Karpas-422 (cell line): ENCODE measurements around the gene LCNL1. TPM values are rescaled to one million over a fixed set of nuclear protein-coding genes. Genes with fewer than 3 reads are reported as not detected.

Experiments
- DNase-seq: peaks from one replicate; pipeline ENCODE4 v3.0.0-alpha.2; 2015
- H2AFZ ChIP-seq: fragments of 200-600 bp; sonication (generic); 2 replicates; pipeline ENCODE4 v1.6.1; 2014; ENCODE audit warnings: antibody characterized with exemption, low read length, mixed read lengths
- H3K27ac ChIP-seq: fragments of 200-600 bp; sonication (generic); 2 replicates; pipeline ENCODE4 v1.5.1; 2014; ENCODE audit warnings: mild to moderate bottlenecking, low read length, moderate library complexity
- H3K27me3 ChIP-seq: fragments of 200-600 bp; sonication (generic); 2 replicates; pipeline ENCODE4 v1.6.1; 2014; ENCODE audit warnings: low read length, mixed read lengths
- H3K36me3 ChIP-seq: fragments of 200-600 bp; sonication (generic); 2 replicates; pipeline ENCODE4 v1.6.1; 2014; ENCODE audit warnings: low read length, mixed read lengths; ENCODE audit not compliant: insufficient read depth
- H3K4me1 ChIP-seq: fragments of 200-600 bp; sonication (generic); 2 replicates; pipeline ENCODE4 v1.6.1; 2014; ENCODE audit warnings: mild to moderate bottlenecking, low read length, mixed read lengths
- H3K4me2 ChIP-seq: fragments of 200-600 bp; sonication (generic); 2 replicates; pipeline ENCODE4 v1.6.1; 2014; ENCODE audit warnings: low read length, low read depth, mild to moderate bottlenecking; ENCODE audit not compliant: poor library complexity, severe bottlenecking
- H3K4me3 ChIP-seq: fragments of 200-600 bp; sonication (generic); 2 replicates; pipeline ENCODE4 v1.5.1; 2014; ENCODE audit warnings: mild to moderate bottlenecking, antibody characterized with exemption, low read length, mixed read lengths
- H3K79me2 ChIP-seq: fragments of 200-600 bp; sonication (generic); 2 replicates; pipeline ENCODE4 v1.6.1; 2014; ENCODE audit warnings: mild to moderate bottlenecking, low read length, mixed read lengths
- H3K9ac ChIP-seq: fragments of 200-600 bp; sonication (generic); 2 replicates; pipeline ENCODE4 v1.6.0; 2014; ENCODE audit warnings: low read length
- H3K9me2 ChIP-seq: fragments of 200-600 bp; sonication (generic), shearing (Covaris generic); replicated peaks from 2 replicates; pipeline ENCODE4 v1.6.0; 2014; ENCODE audit warnings: mild to moderate bottlenecking, low read length, moderate library complexity; ENCODE audit not compliant: insufficient read depth
- H3K9me3 ChIP-seq: fragments of 300-700, 200-600 bp; sonication (generic); 2 replicates; pipeline ENCODE4 v1.6.1; 2014; ENCODE audit warnings: low read length, mixed read lengths
- H4K20me1 ChIP-seq: fragments of 200-600 bp; sonication (generic); 2 replicates; pipeline ENCODE4 v1.6.1; 2014; ENCODE audit warnings: mild to moderate bottlenecking, antibody characterized with exemption, low read length, low read depth; ENCODE audit not compliant: insufficient read depth
- total RNA-seq: library from RNA; depleted of rRNA; stranded (reverse); fragments of >200 nt; shearing (Covaris generic); gene quantifications from 2 replicates; pipeline ENCODE4 v1.2.3, GENCODE V29; 2014; ENCODE audit warnings: low replicate concordance

The LCNL1 gene
- total RNA-seq, 1 experiment from 2014 or later = not detected

DNA sequence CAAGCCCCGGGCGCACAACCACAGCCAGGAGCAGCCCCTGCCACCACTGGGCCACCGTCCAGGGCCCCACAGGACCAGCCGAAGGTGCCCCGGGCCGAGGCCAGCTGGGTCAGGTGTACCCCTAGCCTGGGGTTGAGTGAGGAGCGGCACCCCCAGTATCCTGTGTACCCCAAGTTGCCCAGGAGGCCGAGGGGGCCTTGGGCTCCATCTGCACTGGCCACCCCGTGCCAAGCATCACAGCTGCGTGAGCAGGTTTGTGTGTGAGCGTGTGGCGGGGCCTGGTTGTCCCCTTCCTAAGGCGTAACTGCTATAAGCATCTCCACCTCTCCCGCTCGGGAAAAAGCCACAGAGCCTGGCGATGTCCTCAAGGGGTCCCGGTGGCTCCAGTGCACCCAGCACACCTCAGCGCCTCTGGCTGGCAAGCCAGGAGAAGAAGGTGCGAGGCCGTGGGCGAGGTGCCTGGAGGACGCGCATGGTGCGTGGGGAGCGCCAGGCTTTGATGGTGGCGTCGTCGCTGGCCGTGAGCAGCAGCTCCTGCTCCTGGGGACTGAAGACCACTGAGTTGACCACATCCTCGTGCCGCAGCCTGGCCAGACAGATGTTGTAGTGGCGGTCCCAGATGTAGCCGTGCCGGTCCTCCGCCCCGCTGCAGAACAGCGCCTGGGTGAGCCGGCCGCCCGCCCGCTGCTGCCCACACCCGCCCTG is 42.1 kb upstream of the LCNL1 start:
- peaks cover 12% of the 10 kb centered on the region for H3K4me1 ChIP-seq
- no peaks in the 10 kb centered on the region for H3K9me2 ChIP-seq
- H3K27me3 ChIP-seq = no peaks in the 10 kb centered on the region
- H3K4me3 ChIP-seq = no peak overlapping the region
- no peak overlapping the region for H2AFZ ChIP-seq
- H3K36me3 ChIP-seq = 0 out of 2 replicates have a peak, but pooled peaks cover 3% of the 10 kb centered on the region
- no peak for DNase-seq
- H3K4me2 ChIP-seq = no peak overlapping the region
- peaks cover 12% of the 10 kb centered on the region for H3K79me2 ChIP-seq
- H3K27ac ChIP-seq = no peak overlapping the region
- no peak overlapping the region for H3K9ac ChIP-seq
- no peaks in the 10 kb centered on the region for H3K9me3 ChIP-seq
- H4K20me1 ChIP-seq = peaks cover 5% of the 10 kb centered on the region; the same call in 1 of the 2 replicates

DNA sequence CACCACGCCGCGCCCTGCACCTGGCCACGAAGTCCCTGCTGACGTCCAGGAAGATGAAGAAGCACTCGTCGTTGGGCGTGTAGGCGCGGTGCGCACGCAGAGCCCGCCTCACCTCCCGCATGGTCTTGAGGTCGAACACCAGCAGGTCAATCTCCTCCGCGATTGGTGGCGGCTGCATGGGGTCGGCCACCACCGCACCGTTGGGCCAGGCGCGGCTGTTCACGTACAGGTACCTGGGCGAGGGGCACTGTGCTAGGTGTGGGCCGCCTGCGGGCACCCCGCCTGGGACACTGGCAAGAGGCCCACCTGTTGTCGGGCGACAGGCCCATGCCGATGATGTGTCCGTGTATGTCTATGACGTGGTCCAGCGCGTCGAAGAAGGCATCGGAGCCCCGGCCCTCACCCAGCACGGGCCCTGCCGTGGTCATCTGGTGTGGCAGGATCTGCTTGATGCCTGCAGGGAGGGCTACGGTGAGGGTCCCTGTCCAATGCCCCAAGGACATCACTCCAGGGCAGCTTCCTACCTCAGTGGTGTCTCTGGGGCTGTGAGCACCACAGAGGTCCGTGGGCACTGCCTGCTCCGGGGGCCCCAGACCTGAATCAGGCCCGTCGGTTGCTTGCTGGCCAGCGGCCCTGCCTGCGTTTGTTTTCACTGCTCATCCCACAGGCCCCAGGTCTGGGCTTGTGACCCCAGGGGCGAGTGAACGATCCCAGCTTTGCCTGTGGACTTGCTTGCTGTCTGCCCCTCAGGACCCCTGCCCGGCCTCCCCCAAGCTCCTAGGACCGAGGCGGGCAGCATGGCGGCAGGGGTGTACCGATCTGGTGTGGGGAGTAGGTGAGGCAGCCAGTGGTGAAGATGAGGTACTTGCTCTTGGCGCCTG is 41.3 kb upstream of the LCNL1 start:
- Histone ChIP-seq H3K79me2 (peaks cover 12% of the 10 kb centered on the region), H3K9me3 (no peaks in the 10 kb centered on the region), H3K27me3 (no peaks in the 10 kb centered on the region), H3K4me1 (peaks cover 12% of the 10 kb centered on the region), H2AFZ (no peak overlapping the region), H3K36me3 (0 out of 2 replicates have a peak, but pooled peaks cover 3% of the 10 kb centered on the region), H3K9me2 (no peaks in the 10 kb centered on the region), H3K4me3 (no peak overlapping the region), H3K4me2 (no peak overlapping the region), H3K27ac (no peak overlapping the region), H4K20me1 (peaks cover 5% of the 10 kb centered on the region; the same call in 1 of the 2 replicates), H3K9ac (no peak overlapping the region)
- DNase-seq = no peak

DNA sequence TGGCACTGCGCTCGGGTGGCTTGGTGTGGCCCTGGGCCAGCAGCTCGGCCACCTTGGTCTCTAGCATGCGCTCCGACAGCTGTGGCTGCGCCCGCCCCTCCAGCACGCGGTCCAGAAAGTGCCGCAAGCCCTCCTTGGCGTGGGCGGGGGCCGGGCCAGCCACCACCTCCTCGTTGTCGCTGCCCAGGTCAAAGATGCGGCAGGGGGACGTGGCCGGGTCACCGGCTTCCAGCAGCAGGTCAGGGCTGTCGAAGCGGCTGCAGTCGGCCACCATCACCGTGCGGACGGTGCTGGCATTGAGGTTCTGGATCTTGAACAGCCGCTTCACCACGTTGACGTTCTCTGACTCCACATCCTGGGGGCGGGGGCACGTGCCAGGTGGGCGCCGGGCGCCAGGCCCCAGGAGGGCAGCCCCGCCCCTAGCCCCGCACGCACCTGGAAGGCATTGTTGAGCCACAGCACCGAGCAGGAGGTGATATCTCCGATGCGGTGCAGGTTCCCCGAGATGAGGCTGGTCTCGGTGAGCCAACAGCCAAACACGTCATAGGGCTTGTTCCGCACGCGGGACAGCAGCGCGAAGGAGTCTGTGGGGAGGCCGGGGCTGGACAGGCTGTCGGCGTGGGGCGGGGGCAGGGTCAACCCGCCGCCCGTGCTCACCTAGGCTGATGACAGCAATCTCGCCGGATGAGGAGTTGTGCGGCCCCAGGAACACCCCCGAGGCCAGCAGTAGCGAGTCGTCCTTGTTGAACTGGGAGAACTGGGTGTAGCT is 40.5 kb upstream of the LCNL1 start:
- peaks cover 5% of the 10 kb centered on the region; the same call in 1 of the 2 replicates for H4K20me1 ChIP-seq

DNA sequence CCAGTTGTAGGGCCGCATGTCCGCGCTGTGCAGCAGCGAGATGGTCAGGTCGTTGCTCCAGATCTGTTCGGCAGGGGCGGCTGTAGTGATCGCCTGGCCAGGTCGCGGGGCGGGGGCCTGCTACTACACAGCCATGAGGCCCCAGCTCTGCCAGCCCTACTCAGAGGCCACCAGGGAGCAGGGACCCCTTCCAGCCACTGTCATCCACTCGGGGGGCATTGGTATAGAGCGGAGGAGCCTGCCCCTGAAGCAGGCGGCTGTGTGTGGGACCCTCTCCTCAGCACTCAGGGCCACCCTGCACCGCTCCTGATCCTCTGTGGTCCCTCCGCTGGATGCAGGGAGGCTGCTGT is 39.9 kb upstream of the LCNL1 start:
- Histone ChIP-seq H3K4me3 (peak overlapping the region; percentile 93; the same call in 1 of the 2 replicates), H3K4me2 (peak overlapping the region; percentile 78), H3K9ac (peak overlapping the region; percentile 95)

More for the DNA sequence above, 40.5 kb upstream of the LCNL1 start:
- Histone ChIP-seq H3K9me3 (no peaks in the 10 kb centered on the region), H3K9ac (peak overlapping the region; percentile 95; the same call in 1 of the 2 replicates), H3K4me2 (peak overlapping the region; percentile 78), H2AFZ (no peak overlapping the region), H3K27me3 (no peaks in the 10 kb centered on the region), H3K79me2 (peaks cover 12% of the 10 kb centered on the region), H3K36me3 (0 out of 2 replicates have a peak, but pooled peaks cover 3% of the 10 kb centered on the region), H3K9me2 (no peaks in the 10 kb centered on the region), H3K27ac (no peak overlapping the region), H3K4me3 (peak overlapping the region; percentile 93; the same call in 1 of the 2 replicates), H3K4me1 (peaks cover 12% of the 10 kb centered on the region)
- no peak for DNase-seq

DNA sequence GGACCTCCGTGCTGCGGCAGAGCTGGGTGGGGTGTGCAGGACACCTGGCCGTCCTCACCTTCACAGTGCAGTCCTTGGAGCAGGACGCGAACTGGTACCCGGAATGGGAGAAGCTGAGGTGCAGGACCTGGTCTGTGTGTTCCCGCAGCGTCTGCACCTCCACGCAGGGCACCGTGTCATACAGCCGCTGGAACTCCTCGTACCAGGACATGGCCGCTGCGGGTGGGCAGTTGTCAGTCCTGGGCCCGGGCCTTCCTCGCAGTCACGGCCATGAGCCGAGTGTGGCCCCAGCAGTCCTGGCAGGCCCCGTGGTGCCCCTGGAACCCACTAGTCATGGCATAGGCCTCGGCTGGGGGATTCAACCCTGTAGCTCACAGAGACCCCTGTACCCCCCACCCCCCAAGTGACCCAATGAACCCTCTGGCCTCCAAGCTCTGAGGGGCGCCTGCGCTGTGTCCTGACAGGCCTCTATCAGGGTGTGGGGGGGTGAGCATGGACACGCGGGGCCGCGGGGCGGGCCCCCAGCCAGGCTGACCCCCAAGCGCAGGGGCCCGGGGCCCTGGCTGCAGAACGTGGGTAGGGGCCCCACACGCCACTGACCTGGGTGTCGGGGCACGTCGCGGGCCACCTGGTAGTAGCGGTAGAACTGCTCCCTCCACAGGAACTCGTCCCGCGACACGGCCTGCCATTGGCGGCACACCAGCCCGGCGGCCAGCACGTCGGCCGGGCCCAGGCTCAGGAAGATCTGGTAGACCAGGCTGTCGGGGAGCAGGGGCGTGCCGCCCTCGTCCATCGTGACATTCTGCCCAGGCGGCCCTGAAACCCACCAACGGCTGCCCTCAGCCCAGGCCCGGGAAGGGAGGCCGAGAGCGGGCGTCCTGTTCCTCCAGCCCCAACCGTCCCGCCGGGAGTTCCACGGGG is 39.2 kb upstream of the LCNL1 start:
- H3K9ac ChIP-seq = peak overlapping the region; percentile 95
- H3K9me3 ChIP-seq = no peaks in the 10 kb centered on the region
- H3K4me1 ChIP-seq = peaks cover 17% of the 10 kb centered on the region
- peak overlapping the region; percentile 93 for H3K4me3 ChIP-seq
- H3K36me3 ChIP-seq = 0 out of 2 replicates have a peak, but pooled peaks cover 3% of the 10 kb centered on the region
- H4K20me1 ChIP-seq = peaks cover 5% of the 10 kb centered on the region; the same call in 1 of the 2 replicates
- H3K27ac ChIP-seq = peak overlapping the region; percentile 60
- peaks cover 12% of the 10 kb centered on the region for H3K79me2 ChIP-seq
- H3K4me2 ChIP-seq = peak overlapping the region; percentile 78
- no peak overlapping the region for H2AFZ ChIP-seq
- peak; percentile 74 for DNase-seq
- no peaks in the 10 kb centered on the region for H3K27me3 ChIP-seq
- no peaks in the 10 kb centered on the region for H3K9me2 ChIP-seq

More for the DNA sequence above, 39.9 kb upstream of the LCNL1 start:
- Histone ChIP-seq H3K36me3 (0 out of 2 replicates have a peak, but pooled peaks cover 3% of the 10 kb centered on the region), H3K9me3 (no peaks in the 10 kb centered on the region), H4K20me1 (peaks cover 5% of the 10 kb centered on the region; the same call in 1 of the 2 replicates), H3K27ac (no peak overlapping the region), H3K9me2 (no peaks in the 10 kb centered on the region), H2AFZ (no peak overlapping the region), H3K4me1 (peaks cover 13% of the 10 kb centered on the region), H3K27me3 (no peaks in the 10 kb centered on the region), H3K79me2 (peaks cover 12% of the 10 kb centered on the region)
- no peak for DNase-seq

DNA sequence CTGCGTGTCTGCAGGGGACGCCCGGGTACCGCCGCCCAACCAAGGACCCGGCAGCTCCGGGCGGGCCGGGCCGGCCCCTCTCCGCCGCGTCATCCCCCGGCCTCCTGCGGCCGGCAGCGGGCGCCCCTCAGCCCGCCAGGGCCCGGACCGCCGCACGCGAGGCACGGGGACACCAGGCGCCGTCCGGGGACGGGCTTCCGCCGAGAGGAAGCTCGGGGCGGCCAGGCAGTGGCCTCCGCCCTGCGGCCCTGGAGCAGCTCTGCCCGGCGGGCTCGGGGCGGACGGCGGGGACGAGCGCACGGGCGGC is 38.6 kb upstream of the LCNL1 start:
- Histone ChIP-seq H2AFZ (no peak overlapping the region), H3K9ac (peak overlapping the region; percentile 95), H3K36me3 (0 out of 2 replicates have a peak, but pooled peaks cover 1% of the 10 kb centered on the region), H3K27me3 (no peaks in the 10 kb centered on the region), H3K4me1 (peaks cover 19% of the 10 kb centered on the region), H3K79me2 (peaks cover 12% of the 10 kb centered on the region), H3K27ac (peak overlapping the region; percentile 60), H3K4me2 (peak overlapping the region; percentile 78), H3K9me3 (no peaks in the 10 kb centered on the region), H3K9me2 (no peaks in the 10 kb centered on the region), H3K4me3 (peak overlapping the region; percentile 93), H4K20me1 (peaks cover 5% of the 10 kb centered on the region; the same call in 1 of the 2 replicates)
- DNase-seq = no peak
